ENCODE measurements around the gene GPR149. TPM values are rescaled to one million over a fixed set of nuclear protein-coding genes. Genes with fewer than 3 reads are reported as not detected.

GPR149 gene
- total RNA-seq, 1 experiment from 2014 or later = not detected

DNA sequence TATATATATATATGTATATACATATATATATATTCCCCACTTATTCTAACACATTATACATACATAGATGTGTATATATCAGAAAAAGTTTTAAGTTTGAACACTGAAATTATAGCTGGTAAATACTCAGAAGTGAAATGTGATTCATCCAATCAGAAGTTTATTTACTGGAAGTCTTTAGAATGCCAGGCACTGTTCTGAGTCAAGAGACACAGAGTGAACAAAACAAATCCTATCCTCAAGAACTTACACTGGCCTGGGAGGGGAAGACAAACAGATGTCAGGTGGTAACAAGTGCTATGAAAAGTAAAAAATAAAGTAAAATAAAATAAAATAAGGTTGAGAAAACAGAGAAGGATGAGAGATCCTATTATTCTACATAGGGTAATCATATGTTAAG lies 119.2 kb downstream of the GPR149 start:
- H3K79me2 ChIP-seq (ENCODE audit: insufficient read depth, low read length) = peaks cover 76% of the 10 kb centered on the region
- RAD21 ChIA-PET (ENCODE audit: low non-redundant PET in 1 of 2, low total read pairs in 2 of 2, uncharacterized antibody in 2 of 2, unreplicated experiment in 2 of 2) = no interaction called here
- H3K4me1 ChIP-seq (ENCODE audit: control insufficient read depth in 1 of 2, insufficient read depth in 2 of 2, low read length in 2 of 2) = no peaks in the 10 kb centered on the region
- BruUV-seq (replicated peaks) = no TSS peak
- H3K4me3 ChIP-seq (replicated peaks in 1 of 2; ENCODE audit: low read depth in 1 of 2, low read length in 2 of 2) = no peak overlapping the region
- DNase-seq (ENCODE audit: low read depth, low spot score) (no peak), ATAC-seq (no peak)
- H2AFZ ChIP-seq (ENCODE audit: low read depth, low read length, poor library complexity, severe bottlenecking) = no peak overlapping the region
- POLR2A ChIA-PET = no interaction called here
- CTCF ChIA-PET = no interaction called here
- no peaks in the 10 kb centered on the region for H3K9me2 ChIP-seq (ENCODE audit: insufficient read depth)
- H3K9me3 ChIP-seq (ENCODE audit: control insufficient read depth in 1 of 2, insufficient read depth in 1 of 2, low read depth in 1 of 2, low read length in 2 of 2) = no peaks in the 10 kb centered on the region
- intact Hi-C loops (cut with micrococcal nuclease) = no loop called here
- no peak overlapping the region for H3K27ac ChIP-seq (ENCODE audit: low read depth, low read length)
- no peak overlapping the region for H3K9ac ChIP-seq (ENCODE audit: low read length)
- TF ChIP-seq CBX3 (IDR thresholded peaks at IDR 0.05; ENCODE audit: low read depth) (no peak), POLR2AphosphoS5 (IDR thresholded peaks at IDR 0.05; ENCODE audit: low read depth, low read length) (no peak), YY1 (IDR thresholded peaks at IDR 0.05; ENCODE audit: extremely low read depth, insufficient replicate concordance, low read depth, low read length) (no peak), TCF7L2 (IDR thresholded peaks at IDR 0.05; ENCODE audit: borderline replicate concordance, extremely low read depth, insufficient read depth, insufficient read length) (no peak), RAD21 (IDR thresholded peaks at IDR 0.05; ENCODE audit: low read depth) (no peak), EGR1 (IDR thresholded peaks at IDR 0.05; ENCODE audit: low read depth) (no peak), SP1 (IDR thresholded peaks at IDR 0.05; ENCODE audit: low read depth) (no peak)
- TF ChIP-seq, protein P1, sequence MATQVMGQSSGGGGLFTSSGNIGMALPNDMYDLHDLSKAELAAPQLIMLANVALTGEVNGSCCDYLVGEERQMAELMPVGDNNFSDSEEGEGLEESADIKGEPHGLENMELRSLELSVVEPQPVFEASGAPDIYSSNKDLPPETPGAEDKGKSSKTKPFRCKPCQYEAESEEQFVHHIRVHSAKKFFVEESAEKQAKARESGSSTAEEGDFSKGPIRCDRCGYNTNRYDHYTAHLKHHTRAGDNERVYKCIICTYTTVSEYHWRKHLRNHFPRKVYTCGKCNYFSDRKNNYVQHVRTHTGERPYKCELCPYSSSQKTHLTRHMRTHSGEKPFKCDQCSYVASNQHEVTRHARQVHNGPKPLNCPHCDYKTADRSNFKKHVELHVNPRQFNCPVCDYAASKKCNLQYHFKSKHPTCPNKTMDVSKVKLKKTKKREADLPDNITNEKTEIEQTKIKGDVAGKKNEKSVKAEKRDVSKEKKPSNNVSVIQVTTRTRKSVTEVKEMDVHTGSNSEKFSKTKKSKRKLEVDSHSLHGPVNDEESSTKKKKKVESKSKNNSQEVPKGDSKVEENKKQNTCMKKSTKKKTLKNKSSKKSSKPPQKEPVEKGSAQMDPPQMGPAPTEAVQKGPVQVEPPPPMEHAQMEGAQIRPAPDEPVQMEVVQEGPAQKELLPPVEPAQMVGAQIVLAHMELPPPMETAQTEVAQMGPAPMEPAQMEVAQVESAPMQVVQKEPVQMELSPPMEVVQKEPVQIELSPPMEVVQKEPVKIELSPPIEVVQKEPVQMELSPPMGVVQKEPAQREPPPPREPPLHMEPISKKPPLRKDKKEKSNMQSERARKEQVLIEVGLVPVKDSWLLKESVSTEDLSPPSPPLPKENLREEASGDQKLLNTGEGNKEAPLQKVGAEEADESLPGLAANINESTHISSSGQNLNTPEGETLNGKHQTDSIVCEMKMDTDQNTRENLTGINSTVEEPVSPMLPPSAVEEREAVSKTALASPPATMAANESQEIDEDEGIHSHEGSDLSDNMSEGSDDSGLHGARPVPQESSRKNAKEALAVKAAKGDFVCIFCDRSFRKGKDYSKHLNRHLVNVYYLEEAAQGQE (IDR thresholded peaks at IDR 0.05; ENCODE audit: low read depth) = no peak
- TF ChIP-seq, protein P2, sequence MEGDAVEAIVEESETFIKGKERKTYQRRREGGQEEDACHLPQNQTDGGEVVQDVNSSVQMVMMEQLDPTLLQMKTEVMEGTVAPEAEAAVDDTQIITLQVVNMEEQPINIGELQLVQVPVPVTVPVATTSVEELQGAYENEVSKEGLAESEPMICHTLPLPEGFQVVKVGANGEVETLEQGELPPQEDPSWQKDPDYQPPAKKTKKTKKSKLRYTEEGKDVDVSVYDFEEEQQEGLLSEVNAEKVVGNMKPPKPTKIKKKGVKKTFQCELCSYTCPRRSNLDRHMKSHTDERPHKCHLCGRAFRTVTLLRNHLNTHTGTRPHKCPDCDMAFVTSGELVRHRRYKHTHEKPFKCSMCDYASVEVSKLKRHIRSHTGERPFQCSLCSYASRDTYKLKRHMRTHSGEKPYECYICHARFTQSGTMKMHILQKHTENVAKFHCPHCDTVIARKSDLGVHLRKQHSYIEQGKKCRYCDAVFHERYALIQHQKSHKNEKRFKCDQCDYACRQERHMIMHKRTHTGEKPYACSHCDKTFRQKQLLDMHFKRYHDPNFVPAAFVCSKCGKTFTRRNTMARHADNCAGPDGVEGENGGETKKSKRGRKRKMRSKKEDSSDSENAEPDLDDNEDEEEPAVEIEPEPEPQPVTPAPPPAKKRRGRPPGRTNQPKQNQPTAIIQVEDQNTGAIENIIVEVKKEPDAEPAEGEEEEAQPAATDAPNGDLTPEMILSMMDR (IDR thresholded peaks at IDR 0.05 in 2 of 3, conservative IDR thresholded peaks at IDR 0.05 in 1 of 3; ENCODE audit: borderline replicate concordance in 1 of 3, insufficient read depth in 1 of 3, low read depth in 2 of 3, low read length in 2 of 3) = no peak
- H3K27me3 ChIP-seq (ENCODE audit: insufficient read depth, low read length) = no peaks in the 10 kb centered on the region
- peaks cover 12% of the 10 kb centered on the region for H4K20me1 ChIP-seq (ENCODE audit: insufficient read depth)
- H3K4me2 ChIP-seq (ENCODE audit: low read length) = no peak overlapping the region
- H3K36me3 ChIP-seq (ENCODE audit: control insufficient read depth in 1 of 2, insufficient read depth in 2 of 2, low read length in 2 of 2) = peaks cover 38 to 48% of the 10 kb centered on the region in 2 experiments
